LNCAP (cell line): Measurements from ENCODE around the gene MBNL2.

Source experiments
- TF ChIP-seq, protein P1 (sequence below): fragments of 450-650 bp; IDR thresholded peaks from 2 replicates; pipeline ENCODE4 v1.5.1; 2017; ENCODE audit warnings: mild to moderate bottlenecking

Gene MBNL2

DNA sequence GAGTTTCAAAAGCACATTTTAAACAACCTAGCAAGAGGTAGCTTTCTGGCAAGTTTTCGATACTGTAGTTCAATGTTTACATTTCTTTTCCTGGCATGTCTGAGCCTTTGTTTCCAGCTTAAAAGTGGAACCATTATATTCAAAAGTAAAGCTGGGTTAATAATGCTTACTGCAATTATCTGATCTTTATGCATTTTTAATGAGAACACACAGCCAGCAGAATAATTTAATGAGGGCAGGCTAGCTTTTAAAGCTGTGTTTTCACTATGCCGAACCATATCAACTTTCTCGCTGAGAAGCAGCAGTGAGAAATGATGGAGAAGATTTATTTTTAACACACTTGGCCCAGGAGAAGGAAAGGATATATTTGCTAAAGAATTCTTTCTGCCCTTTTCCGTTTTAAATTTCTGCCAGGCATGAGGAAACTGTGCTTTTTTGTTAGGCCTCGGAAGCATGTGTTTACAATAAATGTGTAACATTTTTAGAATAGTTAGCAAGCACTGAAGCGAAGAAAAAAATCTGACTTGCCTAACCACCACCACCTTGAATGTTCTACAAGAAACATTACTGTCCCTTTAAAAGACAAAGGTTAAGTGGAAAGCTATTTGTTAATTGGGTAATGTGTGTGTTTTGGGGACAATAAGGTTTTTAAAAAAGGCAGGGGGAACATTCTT is 1.0 kb downstream of the MBNL2 start:
- TF ChIP-seq, protein P1, sequence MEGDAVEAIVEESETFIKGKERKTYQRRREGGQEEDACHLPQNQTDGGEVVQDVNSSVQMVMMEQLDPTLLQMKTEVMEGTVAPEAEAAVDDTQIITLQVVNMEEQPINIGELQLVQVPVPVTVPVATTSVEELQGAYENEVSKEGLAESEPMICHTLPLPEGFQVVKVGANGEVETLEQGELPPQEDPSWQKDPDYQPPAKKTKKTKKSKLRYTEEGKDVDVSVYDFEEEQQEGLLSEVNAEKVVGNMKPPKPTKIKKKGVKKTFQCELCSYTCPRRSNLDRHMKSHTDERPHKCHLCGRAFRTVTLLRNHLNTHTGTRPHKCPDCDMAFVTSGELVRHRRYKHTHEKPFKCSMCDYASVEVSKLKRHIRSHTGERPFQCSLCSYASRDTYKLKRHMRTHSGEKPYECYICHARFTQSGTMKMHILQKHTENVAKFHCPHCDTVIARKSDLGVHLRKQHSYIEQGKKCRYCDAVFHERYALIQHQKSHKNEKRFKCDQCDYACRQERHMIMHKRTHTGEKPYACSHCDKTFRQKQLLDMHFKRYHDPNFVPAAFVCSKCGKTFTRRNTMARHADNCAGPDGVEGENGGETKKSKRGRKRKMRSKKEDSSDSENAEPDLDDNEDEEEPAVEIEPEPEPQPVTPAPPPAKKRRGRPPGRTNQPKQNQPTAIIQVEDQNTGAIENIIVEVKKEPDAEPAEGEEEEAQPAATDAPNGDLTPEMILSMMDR, result no peak

DNA sequence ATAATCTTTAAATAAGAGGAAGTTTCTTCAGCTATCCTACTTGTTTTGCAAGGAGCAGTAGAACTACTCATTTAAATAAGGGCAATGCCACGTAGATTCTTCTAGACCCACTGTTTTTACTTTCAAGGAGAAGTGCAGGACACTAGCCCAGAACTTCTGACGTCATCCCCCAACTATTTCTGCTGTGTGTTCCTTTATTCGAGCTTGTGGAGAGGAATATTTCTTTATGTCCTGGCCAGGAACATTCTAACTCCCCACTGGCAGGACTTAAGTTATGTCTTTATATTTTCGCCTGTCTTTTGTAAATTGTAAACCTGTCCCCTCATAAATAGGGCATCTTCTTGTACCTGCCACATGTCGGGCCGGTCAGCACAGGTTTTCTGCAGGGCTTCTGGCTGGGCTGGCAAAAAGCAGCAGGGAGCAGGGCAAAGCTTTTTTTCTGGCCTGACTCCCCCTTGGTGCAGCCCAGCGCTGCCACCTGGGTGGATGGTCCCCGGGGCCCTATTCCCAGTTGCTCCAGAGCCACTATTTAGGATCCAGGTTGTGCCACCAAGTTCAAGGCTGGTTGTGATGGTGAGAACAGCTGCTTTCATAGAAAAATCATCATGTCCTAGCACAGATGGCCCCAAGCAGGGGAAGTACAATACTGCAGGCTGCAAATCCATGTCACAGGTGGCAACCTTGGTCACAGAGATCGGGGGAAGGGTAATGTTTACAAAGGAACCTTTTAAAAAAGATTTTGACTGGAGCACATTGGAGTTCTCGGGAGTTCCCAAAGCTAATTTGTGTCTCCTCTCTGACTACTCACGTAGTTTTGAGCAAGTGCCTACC is 1.8 kb downstream of the MBNL2 start:
- TF ChIP-seq, protein P1, result no peak

DNA sequence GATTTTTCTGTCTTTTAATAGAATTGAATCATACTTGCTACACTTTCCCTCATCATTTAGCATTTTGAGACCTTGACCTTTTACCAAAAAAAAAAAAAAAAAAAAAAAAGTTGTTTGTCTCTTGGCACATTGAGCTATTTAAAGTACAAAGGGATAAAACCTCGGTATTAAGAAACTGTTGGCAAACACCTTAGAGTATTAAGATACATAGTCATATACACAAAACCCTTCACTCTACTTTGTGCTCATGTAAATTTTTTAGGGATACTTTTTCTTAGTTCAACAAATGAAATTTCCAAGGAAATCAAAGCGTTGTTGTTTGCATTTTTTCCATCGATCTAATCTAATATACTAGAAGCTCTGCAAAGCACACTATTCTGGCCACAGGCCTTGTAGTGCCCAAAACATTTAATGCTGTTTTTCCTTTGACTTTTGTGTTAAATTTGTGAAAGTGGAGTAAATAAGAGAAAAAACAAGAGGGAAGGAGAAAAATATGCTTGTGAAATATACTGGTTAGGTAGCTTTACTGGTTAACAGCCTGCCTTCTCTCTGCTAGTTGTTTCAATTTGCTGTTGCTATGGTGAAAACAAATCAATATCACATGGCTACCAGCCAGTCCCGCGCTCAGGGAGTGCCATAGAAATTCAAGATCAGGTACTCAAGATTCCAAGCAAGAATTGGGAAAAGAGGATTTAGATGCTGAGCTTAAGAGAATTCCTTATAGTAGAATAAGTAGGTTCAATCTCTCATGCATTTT is 2.6 kb downstream of the MBNL2 start:
- TF ChIP-seq, protein P1, result no peak

DNA sequence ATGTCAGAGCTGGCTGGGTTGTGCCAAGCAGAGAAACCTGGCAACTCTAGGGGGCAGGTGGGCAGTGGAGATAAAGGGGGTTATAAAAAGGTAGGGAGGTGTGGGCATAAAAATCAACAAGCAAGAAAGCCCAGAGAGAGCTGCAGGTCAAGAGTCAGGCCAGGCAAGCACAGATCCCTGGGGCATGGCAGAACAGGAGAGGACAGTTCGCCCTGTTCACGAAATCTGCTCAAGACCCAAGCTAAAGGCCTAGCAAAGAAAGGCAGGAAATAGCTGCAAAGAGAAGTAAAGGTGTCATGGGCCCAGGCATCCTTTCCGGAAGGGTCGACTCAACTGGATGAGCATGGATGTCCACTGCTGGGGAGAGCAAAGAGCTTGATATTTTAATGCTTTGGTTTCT is 3.4 kb downstream of the MBNL2 start:
- TF ChIP-seq, protein P1, result no peak

DNA sequence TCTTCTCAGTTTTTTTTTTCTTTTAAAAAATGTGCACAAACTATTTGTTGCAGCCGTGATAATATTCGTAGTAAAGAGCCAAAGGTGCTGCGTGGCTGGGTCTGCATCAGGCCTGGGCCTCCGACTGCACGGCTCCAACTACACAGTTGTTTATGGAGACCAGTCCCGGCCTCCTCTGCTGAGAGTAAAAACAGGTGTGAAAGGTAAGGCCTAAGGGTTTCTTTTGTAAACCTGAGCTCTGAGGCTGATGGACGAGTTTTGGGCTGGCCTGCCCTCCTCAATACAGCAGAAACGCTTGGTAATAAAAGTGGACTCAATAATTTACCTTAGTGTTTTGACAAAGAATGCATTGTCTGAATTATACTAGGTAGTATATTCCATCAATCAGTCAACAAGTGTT is 3.9 kb downstream of the MBNL2 start:
- TF ChIP-seq, protein P1, result no peak

DNA sequence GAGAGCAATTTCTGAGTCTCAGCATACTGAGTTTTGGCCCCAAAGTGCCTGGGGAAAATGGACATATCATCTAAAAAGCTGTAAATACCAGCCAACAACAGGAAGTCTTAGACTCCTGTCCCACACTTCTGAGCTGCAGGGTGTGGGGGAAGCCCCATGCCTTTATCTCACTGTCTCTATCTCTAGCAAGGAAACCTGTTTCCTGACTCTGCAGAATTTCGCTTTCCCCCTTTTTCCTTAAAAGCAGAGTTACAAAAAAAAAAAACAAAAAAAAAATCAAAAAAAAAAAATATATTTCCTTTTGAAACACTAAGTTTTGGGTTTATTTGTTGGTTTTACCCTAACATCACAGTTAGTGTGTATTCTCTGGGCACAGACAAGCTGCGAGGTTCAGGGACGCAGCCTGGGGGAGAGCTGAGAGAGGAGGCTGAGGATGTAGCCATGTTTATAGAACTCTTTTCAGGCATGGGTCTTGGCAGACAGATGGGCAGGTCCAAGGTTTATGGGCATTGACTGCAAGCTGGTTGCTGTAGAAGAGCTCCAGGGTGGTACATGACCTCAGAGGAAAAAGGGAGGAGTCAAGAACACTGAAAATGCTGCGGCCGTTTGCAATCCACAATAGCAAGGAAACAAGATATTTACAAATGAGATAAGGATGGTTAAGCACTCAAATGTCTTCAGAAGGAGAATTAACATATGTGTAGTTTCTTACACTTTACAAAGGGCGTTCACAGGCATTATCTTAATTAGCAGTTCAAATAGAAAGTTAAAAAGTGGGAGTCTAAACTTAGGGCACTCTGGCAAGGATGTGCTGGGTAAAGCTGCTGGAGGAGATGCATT is 4.9 kb downstream of the MBNL2 start:
- TF ChIP-seq, protein P1, result no peak
